ENCODE measurements around the gene SLC44A3. TPM values are rescaled to one million over a fixed set of nuclear protein-coding genes. Genes with fewer than 3 reads are reported as not detected.

SLC44A3 gene
- total and polyA plus RNA-seq, 2 experiments from 2014 or later = 2.9 to 4.5 TPM

- Histone ChIP-seq H2AFZ (no peak overlapping the region), H3K27me3 (ENCODE audit: insufficient read depth) (no peaks in the 10 kb centered on the region), H3K9me2 (ENCODE audit: insufficient read depth) (peaks cover 6% of the 10 kb centered on the region; the same call in 1 of the 2 replicates), H3K27ac (ENCODE audit: low read depth) (0 out of 2 replicates have a peak overlapping the region, but pooled peaks have one; percentile 45), H3K79me2 (replicated peaks; ENCODE audit: insufficient read depth) (peaks cover 31% of the 10 kb centered on the region), H3K36me3 (ENCODE audit: insufficient read depth) (no peaks in the 10 kb centered on the region), H3K4me2 (no peak overlapping the region), H3K4me1 (ENCODE audit: insufficient read depth) (peaks cover 40% of the 10 kb centered on the region), H3F3A (replicated peaks; ENCODE audit: low read depth) (peaks cover 12% of the 10 kb centered on the region), H3K4me3 (no peak overlapping the region), H4K20me1 (replicated peaks; ENCODE audit: insufficient read depth) (no peaks in the 10 kb centered on the region)
- ATAC-seq (no peak), DNase-seq (ENCODE audit: low spot score) (no peak)
- Mint-ChIP-seq H3K27me3 (ENCODE audit: insufficient read depth, low read depth, poor library complexity) (peaks cover 13% of the 10 kb centered on the region), H3K4me3 (no peak overlapping the region), H3K9me3 (no peaks in the 10 kb centered on the region; the same call in 2 of the 3 replicates), H3K36me3 (ENCODE audit: low read depth) (peaks cover 11% of the 10 kb centered on the region), H3K27ac (no peak overlapping the region), H3K4me1 (peaks cover 43% of the 10 kb centered on the region)
- no peak for TF ChIP-seq ETS1 (IDR thresholded peaks at IDR 0.05)
- TF ChIP-seq POLR2AphosphoS5 (IDR thresholded peaks at IDR 0.05; ENCODE audit: low read depth) = no peak
Observed at GRCh38 chr1:94931254-94931841, 111.2 kb downstream of the SLC44A3 start.

- H3K9me2 ChIP-seq (ENCODE audit: insufficient read depth) = peaks cover 6% of the 10 kb centered on the region; the same call in 1 of the 2 replicates
- H3K4me1 Mint-ChIP-seq = peaks cover 36% of the 10 kb centered on the region
- TF ChIP-seq NANOG (IDR thresholded peaks at IDR 0.05; ENCODE audit: borderline replicate concordance) (no peak), EZH2phosphoT487 (IDR thresholded peaks at IDR 0.05; ENCODE audit: unreplicated experiment) (no peak), ETS1 (IDR thresholded peaks at IDR 0.05) (no peak), CREB1 (CRISPR knock-in tag; IDR thresholded peaks at IDR 0.05; ENCODE audit: low read depth) (no peak), STAT1 (IDR thresholded peaks at IDR 0.05; ENCODE audit: unreplicated experiment) (no peak), JUNB (IDR thresholded peaks at IDR 0.05; ENCODE audit: unreplicated experiment) (no peak), CTCF (conservative IDR thresholded peaks at IDR 0.05; ENCODE audit: low read depth in 2 of 2) (no peak), REST (IDR thresholded peaks at IDR 0.05; ENCODE audit: unreplicated experiment) (no peak), POLR2AphosphoS5 (IDR thresholded peaks at IDR 0.05; ENCODE audit: low read depth) (no peak), ZNF331 (CRISPR knock-in tag; IDR thresholded peaks at IDR 0.05; ENCODE audit: low read depth) (no peak), EZH2 (IDR thresholded peaks at IDR 0.05; ENCODE audit: low read depth, unreplicated experiment) (no peak)
Observed at GRCh38 chr1:94934551-94934950, 114.4 kb downstream of the SLC44A3 start.

More at GRCh38 chr1:94934551-94934950, 114.4 kb downstream of the SLC44A3 start:
- no peaks in the 10 kb centered on the region for H3K27me3 ChIP-seq (ENCODE audit: insufficient read depth)
- no peaks in the 10 kb centered on the region for H4K20me1 ChIP-seq (replicated peaks; ENCODE audit: insufficient read depth)
- Mint-ChIP-seq H3K27ac (no peak overlapping the region), H3K9me3 (no peaks in the 10 kb centered on the region; the same call in 2 of the 3 replicates), H3K36me3 (ENCODE audit: low read depth) (peaks cover 11% of the 10 kb centered on the region; the same call in 2 of the 3 replicates), H3K4me3 (no peak overlapping the region), H3K27me3 (ENCODE audit: insufficient read depth, low read depth, poor library complexity) (peaks cover 4% of the 10 kb centered on the region)
- no peaks in the 10 kb centered on the region for H3K36me3 ChIP-seq (ENCODE audit: insufficient read depth)
- no peak overlapping the region for H3K27ac ChIP-seq (ENCODE audit: low read depth)
- no peak overlapping the region for H2AFZ ChIP-seq
- no peaks in the 10 kb centered on the region for H3F3A ChIP-seq (replicated peaks; ENCODE audit: low read depth)
- no peak overlapping the region for H3K4me2 ChIP-seq
- peaks cover 31% of the 10 kb centered on the region for H3K4me1 ChIP-seq (ENCODE audit: insufficient read depth)
- ATAC-seq (no peak), DNase-seq (ENCODE audit: low spot score) (no peak)
- H3K79me2 ChIP-seq (replicated peaks; ENCODE audit: insufficient read depth) = peaks cover 13% of the 10 kb centered on the region
- H3K4me3 ChIP-seq = no peak overlapping the region

All from GM23338 (cell line).